Globus pallidus (tissue), 1 donor: ENCODE results near the gene TSHZ2.

Source experiments
- DNase-seq: peaks from one replicate; pipeline ENCODE4 v3.0.0-alpha.2; 2015; ENCODE audit warnings: low spot score

Gene TSHZ2

DNA sequence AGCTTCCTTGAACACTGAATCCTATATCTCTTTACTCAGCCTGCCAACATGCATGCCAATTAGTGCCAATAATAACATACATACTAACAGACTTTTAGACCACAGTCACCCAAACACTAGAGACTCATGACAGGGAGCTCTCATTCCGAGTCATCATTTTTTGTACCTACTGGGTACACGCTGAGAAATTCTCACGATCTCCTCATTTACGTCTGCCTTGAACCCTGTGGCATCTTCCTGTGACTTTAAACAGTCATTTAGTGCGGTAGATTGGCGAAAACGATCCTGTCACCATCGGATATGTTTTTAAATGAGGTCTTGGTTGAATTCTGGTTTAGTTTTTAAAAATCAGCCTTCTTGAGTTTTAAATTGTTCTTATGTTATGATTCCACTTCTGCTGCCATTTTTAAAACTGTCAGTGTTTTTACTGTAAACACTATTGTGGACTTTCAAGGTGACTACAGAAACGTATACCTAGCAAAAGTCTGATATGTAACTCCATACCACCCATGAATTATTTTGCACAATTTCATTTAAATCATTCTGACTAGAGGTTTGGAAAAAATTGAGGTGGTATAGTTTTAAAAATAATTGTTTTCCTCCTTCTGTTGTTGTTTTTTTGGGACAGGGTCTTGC lies 275.4 kb downstream of the TSHZ2 start:
- DNase-seq = no peak

- no peak for DNase-seq
Observed at GRCh38 chr20:53250456-53250855, 278.3 kb downstream of the TSHZ2 start.

GRCh38 chr20:53252002-53252401 lies 279.8 kb downstream of the TSHZ2 start:
- no peak for DNase-seq

GRCh38 chr20:53253668-53254067 lies 281.5 kb downstream of the TSHZ2 start:
- DNase-seq = no peak

GRCh38 chr20:53255102-53255710 lies 283.0 kb downstream of the TSHZ2 start:
- no peak for DNase-seq

DNA sequence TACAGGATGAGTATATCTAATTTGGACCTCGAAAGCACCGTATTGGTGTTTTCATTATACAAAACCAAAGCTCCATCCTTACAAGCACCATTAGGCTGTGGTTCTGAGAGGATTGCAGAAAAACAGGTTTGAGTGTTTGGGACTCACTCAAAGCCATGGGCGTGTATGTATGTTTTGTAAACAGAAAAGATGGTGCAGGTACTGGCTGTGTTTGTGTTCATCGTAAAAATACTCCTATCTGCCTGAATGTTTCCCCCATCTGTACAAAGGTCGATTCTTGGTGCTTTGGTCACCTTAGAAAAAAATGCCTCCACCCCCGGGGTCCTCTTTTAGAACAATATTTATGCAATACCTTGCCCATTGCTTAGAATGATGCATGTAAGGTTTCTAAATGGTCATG lies 286.6 kb downstream of the TSHZ2 start:
- DNase-seq = no peak

DNA sequence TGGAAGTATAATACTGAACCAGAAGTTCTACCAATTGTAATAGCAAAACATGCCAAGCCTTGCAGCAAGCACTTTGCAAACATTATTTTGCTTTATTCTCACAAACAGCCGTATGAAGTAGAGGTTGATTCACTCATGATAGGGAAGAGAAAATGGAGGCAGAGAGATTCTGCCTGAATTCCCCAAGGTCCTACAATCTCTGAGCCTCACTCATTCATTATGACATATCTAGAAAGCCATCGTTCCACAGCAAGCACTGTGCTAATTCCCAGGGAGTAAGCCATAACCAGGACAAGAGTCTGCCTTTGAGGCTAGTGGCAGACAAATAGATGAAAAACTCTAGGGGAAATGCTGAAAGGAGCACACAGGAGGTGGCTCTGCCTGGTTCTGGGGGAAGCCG lies 288.0 kb downstream of the TSHZ2 start:
- DNase-seq = no peak

GRCh38 chr20:53260591-53260990 lies 288.4 kb downstream of the TSHZ2 start:
- DNase-seq = no peak

DNA sequence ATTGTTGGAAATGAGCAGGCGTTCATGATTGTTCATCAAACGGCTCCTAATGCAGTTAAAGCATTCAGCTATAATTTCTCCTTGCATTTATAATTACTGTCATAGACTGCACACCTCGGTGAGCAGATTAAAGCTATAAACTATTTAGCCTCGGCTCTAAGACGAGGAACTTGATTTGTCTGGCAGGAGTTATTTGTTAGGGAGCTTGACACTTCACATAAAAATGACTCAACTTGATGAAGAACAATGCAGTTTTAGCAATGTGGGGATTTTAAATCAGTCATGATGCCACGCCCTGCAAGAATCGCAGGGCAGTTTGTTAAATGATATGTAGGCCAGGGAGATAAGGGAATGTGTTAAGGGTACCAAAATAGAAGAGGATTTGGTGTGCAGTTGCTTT lies 290.2 kb downstream of the TSHZ2 start:
- no peak for DNase-seq

DNA sequence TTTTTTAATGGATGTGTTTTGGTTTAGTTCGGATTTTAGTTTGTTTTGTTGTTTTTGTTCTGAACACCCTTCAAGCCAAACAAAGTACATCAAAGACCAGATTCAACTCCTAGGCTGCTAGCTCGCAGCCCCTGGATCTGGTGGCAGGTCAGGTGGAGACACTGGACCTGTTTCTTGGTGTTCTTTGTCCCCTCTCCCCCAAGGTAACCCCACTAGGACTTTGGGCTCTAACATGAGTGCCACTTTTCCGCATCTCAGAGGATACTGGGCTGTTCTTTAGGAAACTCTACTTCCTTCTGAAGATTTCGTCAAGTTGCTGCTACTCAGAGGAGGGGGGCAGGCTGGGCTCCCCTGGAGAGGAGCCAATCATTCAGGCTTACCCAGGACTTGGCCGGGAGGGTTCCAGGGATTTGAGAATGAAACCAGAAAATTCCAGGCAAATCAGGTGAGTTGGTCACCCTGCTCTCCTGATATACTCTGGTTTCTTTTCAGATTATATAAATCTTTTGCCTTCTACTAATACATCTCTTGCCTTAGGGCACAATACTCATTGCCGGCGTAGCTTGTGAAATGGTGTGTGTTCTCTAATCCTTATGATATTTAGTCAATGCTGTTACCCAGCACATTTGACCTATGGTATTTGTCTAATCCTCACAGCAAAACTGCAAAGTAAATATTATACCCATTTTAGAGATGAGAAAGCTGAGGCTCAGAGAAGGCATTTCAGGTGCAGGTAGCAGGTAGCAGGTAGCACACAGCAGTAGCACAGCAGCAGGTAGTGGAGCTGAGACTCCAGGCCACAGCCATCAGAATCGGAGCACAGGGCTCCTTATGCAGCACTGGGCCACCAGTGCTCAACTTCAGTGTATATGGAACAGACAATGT lies 291.6 kb downstream of the TSHZ2 start:
- no peak for DNase-seq

- DNase-seq = no peak
Observed at GRCh38 chr20:53264604-53265003, 292.4 kb downstream of the TSHZ2 start.

GRCh38 chr20:53265304-53265875 lies 293.2 kb downstream of the TSHZ2 start:
- no peak for DNase-seq

DNA sequence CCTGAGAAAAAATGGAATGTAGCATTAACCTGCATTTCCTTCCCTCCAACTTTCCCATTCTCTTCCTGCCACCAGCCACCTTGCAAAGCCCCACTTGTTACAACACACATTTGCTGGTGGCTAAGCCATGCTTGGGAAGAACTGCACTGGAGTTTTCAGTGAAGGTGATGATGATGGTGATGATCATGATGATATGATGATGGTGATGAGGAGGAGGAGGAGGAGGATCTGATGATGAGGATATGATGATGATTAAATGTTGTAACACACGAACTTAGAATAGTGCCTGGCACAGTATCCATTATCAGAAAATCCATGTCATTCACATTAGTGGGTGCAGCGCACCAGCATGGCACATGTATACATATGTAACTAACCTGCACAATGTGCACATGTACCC lies 297.2 kb downstream of the TSHZ2 start:
- DNase-seq = no peak

DNA sequence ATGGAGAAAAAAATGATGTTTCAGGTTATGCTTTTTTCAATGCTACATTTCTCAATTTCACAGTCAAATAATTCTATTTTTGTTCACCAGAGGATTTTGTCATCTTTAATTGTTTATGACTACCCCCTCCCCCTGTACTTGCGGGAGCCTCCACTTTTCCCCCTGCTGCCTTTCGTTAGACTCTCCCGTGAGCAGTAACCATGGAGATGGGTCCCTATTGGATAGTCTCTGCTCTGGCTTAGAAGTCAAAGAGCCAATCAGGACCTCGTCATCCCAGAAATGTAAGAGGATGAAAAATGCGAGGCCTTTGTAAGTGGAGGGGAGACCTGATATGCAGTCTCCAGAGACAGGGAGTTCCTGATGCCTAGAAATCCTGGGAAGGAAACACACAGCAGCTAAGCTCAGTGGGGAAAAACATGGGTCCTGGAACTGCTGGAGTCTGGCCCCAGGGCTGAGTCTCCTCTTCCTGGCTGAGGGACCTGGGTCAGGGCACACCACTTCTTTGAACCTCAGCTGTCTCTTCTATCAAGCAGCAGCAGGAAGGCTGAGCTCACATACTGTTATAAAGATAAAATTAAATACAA lies 298.7 kb downstream of the TSHZ2 start:
- DNase-seq = no peak

DNA sequence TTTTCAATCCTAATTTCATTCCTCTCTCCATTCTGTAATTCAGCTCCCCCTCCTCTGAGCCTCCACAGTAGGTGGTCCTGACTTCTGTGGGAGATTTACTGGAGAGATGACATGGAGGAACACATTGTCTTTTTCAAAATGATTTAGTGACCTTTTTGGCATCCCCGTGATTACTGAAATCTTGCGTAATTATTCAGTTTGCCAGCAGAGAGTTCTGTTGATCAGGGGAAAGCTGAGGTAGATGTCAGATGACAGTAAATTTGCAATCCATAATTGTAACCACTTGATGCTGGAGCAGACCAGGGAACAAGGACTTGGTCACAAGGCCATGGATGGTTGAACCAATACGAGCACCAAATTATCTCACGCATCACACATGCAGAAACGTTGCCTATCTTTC lies 302.2 kb downstream of the TSHZ2 start:
- no peak for DNase-seq

DNA sequence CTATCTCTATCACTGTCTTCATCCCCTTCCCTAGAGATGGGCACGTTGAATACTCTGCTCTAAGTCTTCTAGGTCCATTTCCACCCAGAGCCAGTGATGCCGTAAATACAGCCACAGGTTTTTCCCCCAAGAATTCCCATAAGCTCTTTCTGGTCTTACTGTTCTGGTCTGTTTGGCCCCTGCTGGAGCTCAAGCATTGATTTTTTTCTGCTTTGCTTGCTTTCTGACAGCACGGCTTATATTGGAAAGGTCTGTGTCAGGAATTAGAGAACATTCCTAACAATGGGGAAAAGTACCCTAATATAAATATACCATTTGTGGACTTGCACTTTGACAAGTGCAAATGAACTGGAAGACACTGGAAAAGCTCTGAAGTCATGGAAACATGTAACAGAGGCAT lies 302.6 kb downstream of the TSHZ2 start:
- DNase-seq = no peak

- DNase-seq = no peak
Observed at GRCh38 chr20:53276143-53276542, 304.0 kb downstream of the TSHZ2 start.

GRCh38 chr20:53278555-53278954 lies 306.4 kb downstream of the TSHZ2 start:
- no peak for DNase-seq

GRCh38 chr20:53279735-53280134 lies 307.6 kb downstream of the TSHZ2 start:
- no peak for DNase-seq

DNA sequence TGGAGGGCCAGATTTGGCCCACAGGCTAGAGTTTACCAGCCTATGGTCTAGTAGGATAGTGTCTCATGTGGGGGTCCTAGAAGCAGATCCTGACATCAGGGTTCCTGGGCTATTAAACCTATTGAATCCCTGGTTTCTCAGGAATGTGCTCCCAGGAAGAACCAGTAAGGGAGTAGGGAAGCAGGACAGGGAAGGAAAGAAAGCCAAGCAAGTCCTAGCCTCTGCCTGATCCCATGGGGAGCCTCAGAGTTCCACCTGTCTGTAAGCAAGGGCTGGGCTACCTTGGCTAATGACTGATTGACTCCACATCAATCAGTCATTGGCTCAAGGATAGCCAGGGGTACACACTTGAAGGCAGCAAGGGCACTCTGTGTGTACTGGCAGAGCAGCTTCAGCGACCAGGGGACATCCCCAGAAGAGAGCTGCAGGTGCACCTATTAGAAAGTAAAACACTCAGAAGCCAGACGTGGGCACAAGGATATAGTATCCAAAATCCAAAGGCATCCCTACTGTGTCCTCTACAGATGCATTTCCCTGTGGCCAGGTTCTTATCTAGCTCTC lies 309.5 kb downstream of the TSHZ2 start:
- DNase-seq = no peak

DNA sequence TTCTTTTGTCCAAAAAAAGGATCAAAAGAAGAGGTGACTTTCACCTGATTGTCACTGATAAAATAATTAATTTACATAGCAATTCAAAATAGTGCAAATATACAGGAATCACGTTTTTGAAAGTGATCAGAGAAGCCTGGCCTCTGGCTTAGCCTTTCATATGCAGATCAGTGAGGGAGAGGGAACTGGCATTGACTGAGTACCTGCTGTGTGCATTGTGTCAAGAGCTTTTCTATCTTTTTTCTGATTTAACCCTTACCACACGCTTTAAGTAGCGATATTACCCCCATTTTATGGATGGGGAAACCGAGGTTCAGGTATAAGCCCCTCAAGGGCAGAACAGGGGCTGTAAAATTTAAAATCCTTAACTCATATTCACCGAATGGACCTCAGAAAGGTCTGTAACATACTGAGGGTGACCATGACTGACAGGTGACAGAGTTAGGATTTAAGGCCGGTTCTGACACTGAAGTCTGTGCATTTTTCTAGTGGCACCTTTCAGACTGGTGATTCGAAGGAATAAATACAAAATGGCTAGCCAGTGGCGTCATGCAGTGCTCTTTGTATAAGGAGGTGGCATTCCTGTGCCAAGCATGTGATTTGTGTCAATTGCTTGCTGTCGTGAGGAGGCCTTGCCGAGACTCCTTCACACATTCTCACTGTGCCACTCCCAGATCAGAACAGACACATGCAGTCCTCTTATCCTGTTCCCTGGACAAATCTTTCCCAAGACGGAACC lies 310.2 kb downstream of the TSHZ2 start:
- no peak for DNase-seq
